CD4-positive, alpha-beta T cell treated with Interleukin-15 for 4 hours (primary cell): ENCODE data around the gene PSMD2.
A peak's percentile ranks its signal among the peaks of the same experiment; 100 is the strongest.

Experiments used
- DNase-seq: peaks from one replicate; pipeline ENCODE4 v3.0.0-alpha.2; 2020; ENCODE audit warnings: low spot score

Gene PSMD2

DNA sequence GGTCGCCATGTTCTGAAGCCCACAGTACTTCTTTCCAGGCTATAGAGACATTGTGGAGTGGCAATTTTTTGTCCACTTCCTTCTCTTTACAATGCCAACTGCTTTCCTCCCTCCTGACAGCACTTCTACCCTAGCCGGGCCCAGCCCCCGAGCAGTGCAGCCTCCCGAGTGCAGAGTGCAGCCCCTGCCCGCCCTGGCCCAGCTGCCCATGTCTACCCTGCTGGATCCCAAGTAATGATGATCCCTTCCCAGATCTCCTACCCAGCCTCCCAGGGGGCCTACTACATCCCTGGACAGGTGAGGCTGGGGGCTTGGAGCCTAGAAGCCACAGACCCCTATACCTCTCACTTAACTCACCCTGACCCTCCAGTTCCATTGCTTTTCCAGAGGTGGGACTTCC is 18.2 kb downstream of the PSMD2 start:
- no peak for DNase-seq

DNA sequence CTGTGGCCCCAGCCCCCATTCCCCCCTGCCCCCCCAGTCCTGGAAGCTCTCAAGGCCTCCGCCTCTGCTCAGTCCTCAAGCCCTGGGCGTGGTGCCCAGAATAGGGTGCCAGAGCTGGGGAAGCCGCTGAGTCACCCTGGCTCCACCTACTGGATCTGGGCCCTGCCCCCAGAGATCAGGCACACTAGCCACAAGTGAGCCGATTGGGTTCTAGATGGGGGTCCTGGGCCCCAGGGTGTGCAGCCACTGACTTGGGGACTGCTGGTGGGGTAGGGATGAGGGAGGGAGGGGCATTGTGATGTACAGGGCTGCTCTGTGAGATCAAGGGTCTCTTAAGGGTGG is 21.0 kb downstream of the PSMD2 start:
- DNase-seq = peak; percentile 46

DNA sequence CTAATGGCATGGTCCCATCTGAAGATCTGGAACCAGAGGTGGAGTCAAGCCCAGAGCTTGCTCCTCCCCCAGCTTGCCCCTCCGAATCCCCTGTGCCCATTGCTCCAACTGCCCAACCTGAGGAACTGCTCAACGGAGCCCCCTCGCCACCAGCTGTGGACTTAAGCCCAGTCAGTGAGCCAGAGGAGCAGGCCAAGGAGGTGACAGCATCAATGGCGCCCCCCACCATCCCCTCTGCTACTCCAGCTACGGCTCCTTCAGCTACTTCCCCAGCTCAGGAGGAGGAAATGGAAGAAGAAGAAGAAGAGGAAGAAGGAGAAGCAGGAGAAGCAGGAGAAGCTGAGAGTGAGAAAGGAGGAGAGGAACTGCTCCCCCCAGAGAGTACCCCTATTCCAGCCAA is 22.6 kb downstream of the PSMD2 start:
- DNase-seq = no peak

DNA sequence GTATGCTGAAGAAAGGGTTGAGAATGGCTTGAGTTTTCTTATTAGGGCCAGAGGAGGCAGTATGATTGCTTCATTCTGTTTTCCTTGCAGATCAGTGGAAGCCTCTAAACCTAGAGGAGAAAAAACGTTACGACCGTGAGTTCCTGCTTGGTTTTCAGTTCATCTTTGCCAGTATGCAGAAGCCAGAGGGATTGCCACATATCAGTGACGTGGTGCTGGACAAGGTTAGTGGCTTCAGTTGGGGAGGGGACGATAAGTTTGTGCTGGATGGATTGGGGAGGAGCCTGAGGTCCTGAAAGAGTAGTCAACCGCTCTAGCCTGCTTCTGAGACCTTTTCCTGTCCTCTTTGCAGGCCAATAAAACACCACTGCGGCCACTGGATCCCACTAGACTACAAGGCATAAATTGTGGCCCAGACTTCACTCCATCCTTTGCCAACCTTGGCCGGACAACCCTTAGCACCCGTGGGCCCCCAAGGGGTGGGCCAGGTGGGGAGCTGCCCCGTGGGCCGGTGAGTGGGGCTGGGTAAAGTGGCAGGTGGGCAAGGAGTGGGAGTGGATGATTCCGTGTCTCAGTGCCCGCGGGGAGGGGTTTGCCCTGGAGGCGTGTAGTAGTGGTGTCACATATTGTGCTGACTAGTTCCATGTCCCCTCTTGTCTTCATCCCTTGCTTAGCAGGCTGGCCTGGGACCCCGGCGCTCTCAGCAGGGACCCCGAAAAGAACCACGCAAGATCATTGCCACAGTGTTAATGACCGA is 23.9 kb downstream of the PSMD2 start:
- DNase-seq = no peak

DNA sequence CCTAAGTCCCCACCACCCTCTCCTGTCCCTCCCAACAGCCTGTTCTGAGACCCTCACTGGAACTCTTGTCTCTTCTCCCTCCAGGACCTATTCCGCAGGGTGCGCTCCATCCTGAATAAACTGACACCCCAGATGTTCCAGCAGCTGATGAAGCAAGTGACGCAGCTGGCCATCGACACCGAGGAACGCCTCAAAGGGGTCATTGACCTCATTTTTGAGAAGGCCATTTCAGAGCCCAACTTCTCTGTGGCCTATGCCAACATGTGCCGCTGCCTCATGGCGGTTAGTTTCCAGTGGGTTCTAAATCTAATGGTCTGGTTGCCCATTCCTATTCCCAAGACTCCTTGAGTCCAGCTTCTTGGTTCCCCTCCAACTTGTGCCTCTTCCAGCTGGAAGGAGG is 24.7 kb downstream of the PSMD2 start:
- DNase-seq = no peak

DNA sequence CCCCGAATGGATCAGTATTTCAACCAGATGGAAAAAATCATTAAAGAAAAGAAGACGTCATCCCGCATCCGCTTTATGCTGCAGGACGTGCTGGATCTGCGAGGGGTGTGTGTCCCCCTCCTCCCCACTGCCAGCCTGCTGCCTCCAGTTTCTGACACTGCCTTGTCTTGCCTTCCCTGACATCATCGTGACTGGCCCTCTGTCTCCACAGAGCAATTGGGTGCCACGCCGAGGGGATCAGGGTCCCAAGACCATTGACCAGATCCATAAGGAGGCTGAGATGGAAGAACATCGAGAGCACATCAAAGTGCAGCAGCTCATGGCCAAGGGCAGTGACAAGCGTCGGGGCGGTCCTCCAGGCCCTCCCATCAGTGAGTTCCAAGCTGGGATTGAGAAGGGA is 26.2 kb downstream of the PSMD2 start:
- DNase-seq = no peak

DNA sequence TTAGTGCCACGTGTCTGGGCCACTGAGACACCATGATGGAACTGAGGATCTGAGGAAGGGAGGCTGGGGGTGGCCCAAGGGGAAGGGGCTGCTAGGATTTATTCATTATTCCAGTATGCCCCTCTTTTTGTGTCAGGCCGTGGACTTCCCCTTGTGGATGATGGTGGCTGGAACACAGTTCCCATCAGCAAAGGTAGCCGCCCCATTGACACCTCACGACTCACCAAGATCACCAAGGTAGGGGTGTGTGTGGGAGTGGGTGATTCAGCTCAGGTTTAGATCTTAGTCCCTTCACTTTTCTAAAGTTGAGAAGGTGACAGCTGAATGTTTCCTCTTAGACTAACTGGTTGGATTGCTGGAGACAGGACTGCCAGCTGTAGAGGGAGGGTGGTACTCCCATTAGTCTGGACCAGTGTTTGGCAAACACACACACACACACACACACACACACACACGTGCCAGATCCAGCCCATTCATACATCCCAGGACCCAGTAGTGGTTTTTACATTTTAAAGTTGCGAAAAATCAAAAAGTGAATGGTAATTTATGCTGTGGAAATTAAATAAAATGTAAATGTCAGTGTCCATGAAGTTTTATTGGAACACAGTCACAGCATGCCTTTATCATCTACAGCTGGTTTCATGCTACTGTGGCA is 26.8 kb downstream of the PSMD2 start:
- DNase-seq = no peak

DNA sequence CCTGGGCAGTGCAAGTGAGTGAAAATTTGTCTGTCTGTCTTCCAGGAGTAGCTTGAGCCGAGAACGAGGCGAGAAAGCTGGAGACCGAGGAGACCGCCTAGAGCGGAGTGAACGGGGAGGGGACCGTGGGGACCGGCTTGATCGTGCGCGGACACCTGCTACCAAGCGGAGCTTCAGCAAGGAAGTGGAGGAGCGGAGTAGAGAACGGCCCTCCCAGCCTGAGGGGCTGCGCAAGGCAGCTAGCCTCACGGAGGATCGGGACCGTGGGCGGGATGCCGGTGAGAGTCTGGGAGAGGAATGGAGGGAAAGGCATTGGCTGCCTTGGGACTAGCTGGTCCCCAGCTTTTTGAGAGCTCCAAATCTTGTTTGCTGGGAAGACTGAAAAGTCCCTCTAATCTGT is 28.1 kb downstream of the PSMD2 start:
- DNase-seq = no peak

DNA sequence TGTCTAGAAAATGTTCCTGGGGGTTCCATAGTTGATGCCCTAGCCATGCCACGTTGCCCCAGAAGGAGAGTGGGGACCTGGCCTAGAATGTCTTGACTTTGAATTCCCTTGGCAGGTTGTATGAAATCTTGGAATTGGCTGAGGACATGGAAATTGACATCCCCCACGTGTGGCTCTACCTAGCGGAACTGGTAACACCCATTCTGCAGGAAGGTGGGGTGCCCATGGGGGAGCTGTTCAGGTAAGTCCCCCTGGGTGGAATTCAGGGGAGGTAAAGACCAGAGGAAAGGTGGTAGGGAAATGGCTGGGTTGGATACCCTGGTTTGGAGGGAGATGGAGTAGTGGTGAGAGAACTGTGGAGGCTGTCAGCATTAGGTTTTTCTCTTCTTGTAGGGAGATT is 29.5 kb downstream of the PSMD2 start:
- no peak for DNase-seq

DNA sequence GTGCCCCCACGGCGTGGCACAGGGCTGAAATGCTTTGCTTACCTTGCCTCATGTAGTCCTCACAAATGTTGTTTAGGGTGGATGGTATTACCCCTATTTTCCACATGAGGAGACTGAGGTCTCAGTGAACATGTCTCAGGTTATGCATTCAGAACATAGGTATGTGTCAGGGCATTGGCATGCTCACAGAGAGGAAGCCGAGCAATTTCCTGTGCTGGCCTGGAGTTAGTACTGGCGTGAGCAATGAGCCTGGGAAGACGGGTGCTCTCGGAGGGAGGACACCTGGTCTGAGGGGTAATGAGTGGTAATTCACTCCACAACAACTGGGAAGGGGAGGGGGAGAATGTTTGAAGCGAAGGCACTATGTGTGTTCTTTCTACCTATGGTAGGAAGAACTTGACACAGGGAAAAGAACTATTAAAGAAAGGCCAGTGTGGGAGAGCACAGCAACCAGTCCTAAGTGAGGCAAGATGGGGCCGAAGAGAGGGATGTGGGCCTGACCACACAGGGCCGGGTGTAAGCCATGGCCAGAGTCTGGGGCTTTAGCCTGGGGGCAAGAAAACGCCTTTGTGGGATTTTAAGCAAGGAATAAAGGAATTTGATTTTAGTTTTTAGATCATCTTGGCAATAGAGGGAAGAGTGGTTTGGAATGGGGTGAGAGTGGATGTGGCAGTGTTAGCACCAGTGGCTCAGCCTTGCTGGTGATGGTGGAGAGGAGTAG is 33.5 kb downstream of the PSMD2 start:
- DNase-seq = no peak

DNA sequence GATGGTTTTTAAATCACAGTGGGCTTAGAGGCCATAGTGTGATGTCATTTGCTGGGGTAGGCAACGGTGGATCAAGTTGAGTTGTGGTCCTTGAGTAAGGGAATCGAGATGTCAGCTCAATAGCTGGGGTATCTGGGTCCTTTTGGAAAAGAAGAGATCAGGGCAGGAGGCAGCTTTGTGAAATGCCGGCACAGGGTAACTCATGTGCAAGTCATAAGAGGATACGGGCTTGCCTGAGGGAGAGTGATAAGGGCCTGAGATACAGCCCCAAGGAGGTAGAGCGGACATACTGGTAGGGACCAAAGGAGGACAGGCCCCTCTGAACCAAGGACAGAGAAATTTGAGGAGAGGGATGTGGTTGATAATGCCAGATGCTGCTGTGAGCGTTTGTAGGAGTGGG is 34.1 kb downstream of the PSMD2 start:
- no peak for DNase-seq

DNA sequence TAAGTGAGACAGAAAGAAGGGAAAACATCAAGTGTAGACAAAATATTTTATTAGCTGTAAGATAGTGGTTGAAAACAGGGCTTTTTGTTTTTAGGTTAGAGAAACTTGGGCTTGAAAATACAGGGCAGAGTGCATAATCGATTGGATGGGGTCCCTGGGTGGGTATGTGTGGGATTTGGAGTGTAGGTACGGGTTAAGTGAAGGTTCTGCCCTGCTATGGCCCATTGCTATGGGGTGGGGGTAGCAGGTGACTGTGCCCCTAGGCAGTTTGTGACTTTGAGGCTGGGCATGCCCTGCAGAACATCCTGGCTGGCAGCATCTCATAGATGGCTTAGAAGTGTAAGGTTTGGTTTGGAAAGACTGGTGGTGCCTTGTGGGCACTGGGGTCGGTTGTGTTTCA is 34.7 kb downstream of the PSMD2 start:
- no peak for DNase-seq

DNA sequence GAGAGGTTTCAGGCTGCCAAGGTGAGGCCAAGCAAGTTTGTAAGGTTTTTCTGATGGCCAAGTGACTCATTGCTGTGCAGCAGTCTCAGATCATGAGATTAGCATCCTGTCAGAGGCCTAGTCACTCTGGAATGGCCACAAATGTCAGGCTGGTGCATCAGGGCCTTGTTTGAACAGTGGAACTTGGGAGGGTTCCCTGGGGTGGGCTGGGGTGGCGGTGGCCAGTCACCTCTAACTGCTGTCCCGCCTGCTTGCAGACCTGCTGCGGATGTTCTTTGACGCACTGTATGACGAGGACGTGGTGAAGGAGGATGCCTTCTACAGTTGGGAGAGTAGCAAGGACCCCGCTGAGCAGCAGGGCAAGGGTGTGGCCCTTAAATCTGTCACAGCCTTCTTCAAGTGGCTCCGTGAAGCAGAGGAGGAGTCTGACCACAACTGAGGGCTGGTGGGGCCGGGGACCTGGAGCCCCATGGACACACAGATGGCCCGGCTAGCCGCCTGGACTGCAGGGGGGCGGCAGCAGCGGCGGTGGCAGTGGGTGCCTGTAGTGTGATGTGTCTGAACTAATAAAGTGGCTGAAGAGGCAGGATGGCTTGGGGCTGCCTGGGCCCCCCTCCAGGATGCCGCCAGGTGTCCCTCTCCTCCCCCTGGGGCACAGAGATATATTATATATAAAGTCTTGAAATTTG is 35.6 kb downstream of the PSMD2 start:
- peak; percentile 55 for DNase-seq

DNA sequence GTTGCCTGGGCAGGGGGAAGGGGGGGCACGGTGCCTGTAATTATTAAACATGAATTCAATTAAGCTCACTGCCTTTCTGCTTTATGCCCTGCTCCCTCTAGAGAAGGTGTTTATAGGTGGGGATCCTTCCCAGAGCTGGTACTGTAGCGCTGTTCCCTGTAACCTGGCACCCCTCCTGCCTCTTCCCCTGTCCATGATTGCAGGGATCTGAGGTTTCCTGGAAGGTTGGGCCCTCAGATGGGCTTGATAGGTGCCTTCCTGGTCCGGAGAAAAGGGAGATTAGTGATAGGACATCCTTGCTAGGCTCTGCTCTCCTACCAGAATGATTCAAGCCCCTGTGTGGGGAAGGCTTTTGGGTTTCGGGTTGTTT is 36.2 kb downstream of the PSMD2 start:
- no peak for DNase-seq

DNA sequence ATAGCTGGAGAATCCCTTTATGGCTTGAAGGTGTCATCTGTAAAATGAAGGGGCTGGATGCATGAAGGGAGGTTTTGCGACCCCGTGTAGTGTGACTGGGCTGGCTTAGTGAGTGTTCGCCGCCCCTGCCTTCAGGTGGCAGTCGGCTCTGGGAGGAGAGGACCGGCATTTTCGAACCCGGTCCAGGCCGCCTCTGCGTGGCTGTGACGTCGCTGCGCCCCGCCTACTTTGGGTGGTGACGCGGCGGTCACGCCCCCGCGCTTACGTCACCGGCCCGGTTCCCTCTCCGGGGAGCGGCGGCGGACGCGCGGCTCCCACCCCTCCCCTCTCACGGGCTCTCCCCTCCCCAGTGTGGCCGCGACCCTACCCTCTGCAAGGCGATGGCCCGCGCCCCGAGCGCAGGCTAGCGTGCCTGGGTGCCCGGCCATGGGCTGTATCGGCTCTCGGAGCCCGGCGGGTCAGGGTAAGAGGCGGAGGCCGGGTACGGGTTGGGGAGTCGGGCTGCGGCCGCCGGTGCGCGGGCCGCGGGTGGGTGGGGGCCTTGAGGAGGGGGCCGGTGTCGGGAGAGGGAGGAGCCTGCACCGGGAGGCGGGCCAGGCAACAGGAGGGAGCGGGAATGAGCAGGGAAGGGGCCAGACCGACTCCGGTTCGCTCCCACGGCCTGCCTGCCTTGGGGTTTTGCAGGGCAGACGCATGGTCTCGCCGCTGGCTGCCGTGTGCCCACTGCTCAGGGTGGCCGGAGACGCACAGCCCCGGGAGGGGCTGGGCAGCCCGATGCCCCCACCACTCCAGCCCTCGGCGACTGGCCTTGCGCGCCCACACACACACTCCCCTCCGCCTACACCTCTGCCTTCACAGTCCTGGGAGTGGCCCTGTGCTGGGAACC is 36.9 kb downstream of the PSMD2 start:
- peak; percentile 81 for DNase-seq

DNA sequence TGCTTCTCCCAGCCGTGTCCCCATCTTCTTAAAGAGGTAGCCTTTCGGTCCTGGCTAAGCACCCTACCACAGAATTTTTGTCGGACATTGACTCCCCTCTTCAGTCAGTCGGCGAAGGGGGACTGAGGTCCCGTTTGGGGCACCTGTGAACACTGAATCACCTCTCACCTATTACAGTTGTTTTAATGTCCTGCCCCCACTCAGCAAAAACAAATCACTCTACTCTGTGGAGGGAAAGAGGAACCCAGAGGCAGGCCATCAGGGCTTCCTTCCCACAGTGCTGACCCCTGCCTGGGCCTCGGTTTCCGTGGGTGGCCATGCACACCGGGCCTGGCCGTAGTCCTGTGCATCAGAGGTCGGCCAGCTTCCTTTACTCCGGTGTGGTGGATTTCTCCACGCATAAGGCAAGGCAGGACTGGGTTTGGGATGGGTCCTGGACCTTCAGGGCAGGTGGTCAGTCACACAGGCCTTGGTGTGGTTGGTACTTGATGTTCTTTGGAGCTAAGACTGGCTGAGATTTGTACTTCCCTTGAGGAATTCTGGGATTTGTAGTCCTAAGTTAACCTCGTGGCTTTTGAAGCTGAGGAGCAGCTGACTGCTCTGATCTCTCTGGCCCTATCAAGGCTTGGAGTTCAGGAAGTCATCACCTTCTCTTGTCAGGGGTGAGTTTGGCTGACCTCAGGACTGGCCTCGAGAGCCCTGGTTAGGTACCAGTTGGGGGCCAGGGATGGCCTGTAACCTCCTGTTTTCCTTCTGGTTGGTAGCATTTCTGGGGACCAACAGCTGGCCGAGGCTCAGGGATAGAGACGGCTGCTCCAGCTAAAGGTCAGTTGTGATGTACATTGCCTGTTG is 37.7 kb downstream of the PSMD2 start:
- no peak for DNase-seq

DNA sequence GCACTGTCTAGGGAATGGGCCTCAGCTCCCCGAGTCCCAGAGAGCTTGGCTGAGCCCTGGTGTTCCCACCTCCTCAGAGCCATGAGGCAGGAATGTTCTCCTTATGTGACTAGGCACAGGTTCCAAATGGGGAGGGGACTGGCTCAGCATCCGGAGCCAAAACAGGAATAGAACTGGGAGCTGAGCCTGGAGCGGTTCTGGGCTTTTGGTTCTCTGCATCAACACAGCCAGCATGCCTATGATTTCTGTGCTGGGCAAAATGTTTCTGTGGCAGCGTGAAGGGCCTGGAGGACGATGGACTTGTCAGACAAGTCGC is 38.3 kb downstream of the PSMD2 start, which contains the start of gene FAM131A:
Gene FAM131A (plus strand): TSS at position 202 of the 316 bp plus-strand sequence. CDS start 31 bp downstream, at position 233.
- no peak for DNase-seq

DNA sequence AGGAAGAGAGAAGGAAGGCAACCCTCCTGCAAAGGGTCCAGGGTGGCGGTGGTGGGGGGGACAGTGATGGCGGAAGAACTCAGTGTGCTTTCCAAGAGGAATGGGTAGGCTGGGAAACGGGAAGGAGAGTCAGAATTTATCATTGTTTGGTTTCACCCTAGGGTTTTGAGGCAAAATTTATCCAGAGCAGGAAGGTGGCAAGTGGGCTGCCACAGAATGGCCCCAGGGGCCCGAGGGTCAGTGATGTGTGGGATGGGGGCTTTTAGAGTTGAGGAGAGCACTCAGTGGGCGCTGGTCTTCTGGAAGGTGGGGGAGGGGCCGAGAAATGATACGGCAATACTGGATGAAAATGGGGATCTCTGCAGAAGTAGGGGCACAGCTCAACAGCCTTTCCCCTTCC is 38.9 kb downstream of the PSMD2 start:
- DNase-seq = no peak

DNA sequence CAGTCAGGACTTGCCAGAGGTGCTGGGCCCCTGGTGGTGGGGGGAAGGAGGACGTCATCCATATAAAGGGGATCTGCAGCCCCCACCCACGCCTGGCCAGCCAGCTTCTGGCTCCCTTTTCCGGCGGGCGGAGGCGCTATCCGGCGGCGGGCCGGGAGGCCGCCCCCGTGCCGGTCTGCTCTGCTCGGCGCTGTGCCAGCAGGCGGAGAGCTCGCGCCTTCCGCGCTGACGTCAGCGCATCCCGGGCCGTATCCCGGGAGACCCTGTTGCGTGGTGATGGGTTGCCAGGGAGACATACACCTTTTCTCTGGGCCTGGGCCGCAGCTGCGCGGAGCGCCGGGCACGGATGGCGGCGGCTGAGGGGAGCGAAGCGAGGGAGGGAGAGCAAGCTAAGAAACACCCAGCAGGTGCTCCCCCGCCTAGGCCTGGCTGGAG is 39.5 kb downstream of the PSMD2 start:
- no peak for DNase-seq

DNA sequence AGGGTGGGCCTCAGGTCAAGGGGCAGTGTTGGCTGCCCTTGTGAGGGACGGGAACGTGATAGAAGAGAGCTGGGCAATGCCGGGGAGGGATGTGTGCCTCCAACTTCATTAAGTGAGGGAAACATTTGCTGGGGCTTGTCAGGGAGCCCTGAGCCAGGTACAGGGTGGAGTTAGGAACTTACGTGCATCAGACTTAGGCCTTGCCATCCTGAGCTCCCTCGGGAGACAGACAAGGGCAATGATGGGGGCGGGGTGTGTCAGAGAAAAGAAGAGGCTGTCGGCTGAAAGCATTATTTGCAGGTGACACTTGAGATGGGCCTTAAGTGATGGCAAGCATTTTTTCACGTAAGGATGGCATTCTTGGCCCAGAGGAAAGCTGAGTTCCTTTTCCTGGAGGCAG is 40.0 kb downstream of the PSMD2 start:
- no peak for DNase-seq
